ENCODE data around the gene SUB1. TPM values are rescaled to one million over a fixed set of nuclear protein-coding genes. Genes with fewer than 3 reads are reported as not detected.

Gene SUB1
- total RNA-seq, 1 donor from 2014 or later, result 260 TPM

DNA sequence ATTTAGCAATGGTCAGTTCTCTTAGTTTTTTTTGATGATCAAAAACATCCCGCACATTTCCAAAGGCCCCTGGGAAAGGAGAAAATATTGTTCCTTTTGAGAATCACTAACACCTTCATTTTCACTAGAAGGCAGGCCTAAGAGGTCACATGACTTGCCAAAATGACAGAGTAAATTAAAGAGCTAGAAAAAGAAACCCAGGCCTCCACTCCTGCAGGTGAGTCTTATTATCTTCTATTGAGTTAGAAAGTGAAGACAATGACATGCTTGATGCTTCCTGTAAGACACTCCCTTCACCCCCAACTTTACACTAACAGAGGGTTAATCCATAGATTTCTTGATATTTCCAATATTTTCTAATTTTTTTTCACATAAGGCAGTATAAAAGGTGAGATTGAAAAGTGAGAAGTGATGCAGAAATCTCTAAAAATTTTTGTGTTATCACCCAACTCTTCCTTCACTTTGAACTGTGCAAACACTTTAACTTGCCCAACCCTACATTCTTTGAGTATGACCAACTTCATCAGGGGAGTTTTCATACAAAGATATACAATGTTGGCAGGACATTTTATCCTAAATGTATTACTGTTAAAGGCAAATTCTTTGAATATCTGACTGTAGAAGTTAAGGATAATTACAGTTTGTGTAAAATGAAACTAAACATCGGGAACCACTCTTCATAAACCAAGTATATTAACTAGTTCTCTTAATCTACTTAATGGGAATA lies 57.1 kb downstream of the SUB1 start:
- Mint-ChIP-seq H3K27ac (ENCODE audit: unreplicated experiment) (no peak overlapping the region), H3K27me3 (ENCODE audit: low read depth) (no peaks in the 10 kb centered on the region), H3K36me3 (ENCODE audit: low read depth) (no peaks in the 10 kb centered on the region), H3K9me3 (peaks cover 2% of the 10 kb centered on the region), H3K4me1 (no peaks in the 10 kb centered on the region), H3K4me3 (no peak overlapping the region)
- TF ChIP-seq, protein P1, sequence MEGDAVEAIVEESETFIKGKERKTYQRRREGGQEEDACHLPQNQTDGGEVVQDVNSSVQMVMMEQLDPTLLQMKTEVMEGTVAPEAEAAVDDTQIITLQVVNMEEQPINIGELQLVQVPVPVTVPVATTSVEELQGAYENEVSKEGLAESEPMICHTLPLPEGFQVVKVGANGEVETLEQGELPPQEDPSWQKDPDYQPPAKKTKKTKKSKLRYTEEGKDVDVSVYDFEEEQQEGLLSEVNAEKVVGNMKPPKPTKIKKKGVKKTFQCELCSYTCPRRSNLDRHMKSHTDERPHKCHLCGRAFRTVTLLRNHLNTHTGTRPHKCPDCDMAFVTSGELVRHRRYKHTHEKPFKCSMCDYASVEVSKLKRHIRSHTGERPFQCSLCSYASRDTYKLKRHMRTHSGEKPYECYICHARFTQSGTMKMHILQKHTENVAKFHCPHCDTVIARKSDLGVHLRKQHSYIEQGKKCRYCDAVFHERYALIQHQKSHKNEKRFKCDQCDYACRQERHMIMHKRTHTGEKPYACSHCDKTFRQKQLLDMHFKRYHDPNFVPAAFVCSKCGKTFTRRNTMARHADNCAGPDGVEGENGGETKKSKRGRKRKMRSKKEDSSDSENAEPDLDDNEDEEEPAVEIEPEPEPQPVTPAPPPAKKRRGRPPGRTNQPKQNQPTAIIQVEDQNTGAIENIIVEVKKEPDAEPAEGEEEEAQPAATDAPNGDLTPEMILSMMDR (conservative IDR thresholded peaks at IDR 0.05), result no peak
- DNase-seq (ENCODE audit: low read depth, low spot score), result no peak

DNA sequence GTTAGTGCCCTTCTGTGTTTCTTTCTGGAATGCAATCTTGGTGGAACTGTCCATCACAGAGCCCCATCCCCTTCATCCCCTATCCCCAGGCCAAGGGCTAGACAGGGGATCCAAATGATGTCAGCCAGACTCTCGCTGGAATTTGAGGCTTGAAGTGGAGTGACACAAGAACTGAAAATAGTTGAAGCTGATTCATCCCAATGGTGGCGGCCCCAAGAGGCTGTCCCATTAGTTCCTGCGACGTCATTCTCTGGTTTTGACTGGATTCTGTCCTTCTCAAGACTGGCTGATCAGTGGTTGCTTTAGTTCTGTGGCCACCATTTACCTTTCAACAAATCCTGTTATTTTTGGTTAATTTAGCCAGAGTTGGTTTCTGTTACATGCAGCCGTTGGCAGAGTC lies 59.9 kb downstream of the SUB1 start:
- Mint-ChIP-seq H3K9me3 (peaks cover 2% of the 10 kb centered on the region), H3K27ac (ENCODE audit: unreplicated experiment) (no peak overlapping the region), H3K4me3 (no peak overlapping the region), H3K36me3 (ENCODE audit: low read depth) (no peaks in the 10 kb centered on the region), H3K4me1 (no peaks in the 10 kb centered on the region), H3K27me3 (ENCODE audit: low read depth) (no peaks in the 10 kb centered on the region)
- DNase-seq (ENCODE audit: low read depth, low spot score), result no peak
- TF ChIP-seq, protein P1 (conservative IDR thresholded peaks at IDR 0.05), result no peak

DNA sequence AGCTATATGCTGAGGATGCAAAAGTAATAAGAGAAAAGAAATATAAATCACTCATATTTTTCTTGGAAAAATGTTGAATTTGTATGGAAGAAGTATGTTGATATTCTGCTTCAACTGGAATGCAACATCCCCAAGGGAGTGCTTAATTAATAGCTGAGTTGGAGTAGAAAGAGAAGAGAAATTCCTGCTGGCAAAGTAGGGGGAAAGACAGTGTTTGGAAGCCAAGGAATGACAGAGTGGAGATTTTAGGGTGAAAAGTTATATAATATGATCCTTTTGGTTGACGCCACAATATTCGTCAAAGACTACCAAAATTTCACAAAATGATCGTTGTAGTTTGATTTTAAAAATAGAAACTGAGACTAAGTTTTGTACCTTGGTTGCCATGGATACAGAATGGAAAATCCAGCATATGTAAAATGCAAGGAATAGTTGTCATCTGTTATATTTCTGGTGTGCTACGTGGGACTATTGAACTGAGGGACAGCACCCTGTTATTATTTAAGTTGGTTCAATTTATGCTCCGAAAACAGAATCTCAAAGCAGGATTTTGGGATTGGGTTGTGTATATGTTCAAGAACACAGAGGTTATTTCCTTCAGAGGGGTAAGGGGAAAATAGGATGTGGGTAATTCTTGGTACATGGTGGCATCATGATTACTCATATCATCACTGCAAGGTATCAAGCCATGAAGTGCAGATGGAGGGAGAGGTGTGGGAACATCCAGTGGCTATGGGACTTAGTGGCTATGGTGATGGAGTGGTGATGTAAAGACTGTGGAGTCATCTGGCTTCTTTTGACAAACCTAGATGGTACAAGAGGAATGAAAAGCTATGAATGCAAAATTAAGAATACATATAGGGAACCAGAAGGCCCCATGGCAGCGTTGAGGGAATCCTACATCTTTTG lies 61.0 kb downstream of the SUB1 start:
- Mint-ChIP-seq H3K27me3 (ENCODE audit: low read depth) (no peaks in the 10 kb centered on the region), H3K4me1 (no peaks in the 10 kb centered on the region), H3K4me3 (no peak overlapping the region), H3K27ac (ENCODE audit: unreplicated experiment) (no peak overlapping the region), H3K9me3 (no peaks in the 10 kb centered on the region), H3K36me3 (ENCODE audit: low read depth) (no peaks in the 10 kb centered on the region)
- DNase-seq (ENCODE audit: low read depth, low spot score), result no peak
- TF ChIP-seq, protein P1 (conservative IDR thresholded peaks at IDR 0.05), result no peak

DNA sequence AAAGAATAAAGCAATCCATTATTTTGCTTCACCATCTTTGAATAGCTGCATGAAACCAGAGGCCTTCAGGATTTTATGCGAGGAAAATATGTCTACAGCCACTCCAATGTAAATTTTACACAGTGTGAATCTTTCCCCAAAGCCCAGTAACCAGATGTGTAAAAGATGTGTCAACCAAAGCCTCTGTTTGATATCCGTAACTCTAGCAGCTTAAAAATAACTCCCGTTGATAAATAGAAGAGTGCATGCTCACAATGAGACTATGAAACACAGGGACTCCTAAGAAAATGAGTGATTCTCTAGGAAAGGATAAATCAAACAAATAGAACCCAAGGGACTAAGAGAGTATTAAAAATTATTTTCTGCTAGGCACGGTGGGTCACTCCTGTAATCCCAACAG lies 65.7 kb downstream of the SUB1 start:
- no peaks in the 10 kb centered on the region for H3K4me1 Mint-ChIP-seq

DNA sequence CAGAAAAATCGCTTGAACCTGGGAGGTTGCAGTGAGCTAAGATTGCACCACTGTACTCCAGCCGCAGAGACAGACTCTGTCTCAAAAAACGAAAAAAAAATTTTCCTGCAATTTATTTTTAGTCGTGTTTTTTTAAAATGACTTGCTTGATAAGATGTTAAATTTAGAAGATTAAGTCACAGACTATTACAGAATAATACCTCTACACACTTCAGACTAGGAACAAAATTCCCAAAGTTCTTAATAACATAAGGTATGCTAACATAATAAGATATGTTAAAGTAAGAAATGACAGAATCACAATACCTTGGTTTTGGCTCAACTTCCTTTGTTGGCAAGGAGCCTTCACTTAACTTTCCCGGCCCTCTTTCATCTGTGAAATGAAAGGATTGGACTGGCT lies 66.3 kb downstream of the SUB1 start:
- Mint-ChIP-seq H3K27ac (ENCODE audit: unreplicated experiment) (no peak overlapping the region), H3K4me1 (no peaks in the 10 kb centered on the region), H3K9me3 (peaks cover 5% of the 10 kb centered on the region), H3K4me3 (no peak overlapping the region), H3K27me3 (ENCODE audit: low read depth) (no peaks in the 10 kb centered on the region), H3K36me3 (ENCODE audit: low read depth) (peaks cover 6% of the 10 kb centered on the region)
- no peak for DNase-seq (ENCODE audit: low read depth, low spot score)
- TF ChIP-seq, protein P1 (conservative IDR thresholded peaks at IDR 0.05), result no peak

More for the DNA sequence above, 65.7 kb downstream of the SUB1 start:
- Mint-ChIP-seq H3K27ac (ENCODE audit: unreplicated experiment) (no peak overlapping the region), H3K9me3 (peaks cover 2% of the 10 kb centered on the region), H3K4me3 (no peak overlapping the region), H3K27me3 (ENCODE audit: low read depth) (no peaks in the 10 kb centered on the region), H3K36me3 (ENCODE audit: low read depth) (peaks cover 6% of the 10 kb centered on the region)
- DNase-seq (ENCODE audit: low read depth, low spot score), result no peak
- TF ChIP-seq, protein P1 (conservative IDR thresholded peaks at IDR 0.05), result no peak

Other genes starting within 250 kb of the SUB1 start
- 89.8 and 90.5 TPM in 2 replicates for gene ZFR, start 140.8 kb upstream of the SUB1 start, total RNA-seq
- 6.8 and 8.5 TPM in 2 replicates for gene NPR3, start 125.8 kb downstream of the SUB1 start, total RNA-seq

Measured in neural crest cell (in vitro differentiated cells).